Vagina (tissue), 2 donors: ENCODE results near the gene ACOT13.

Experiments
- POLR2AphosphoS5 ChIP-seq, 2 donors: sonication (generic); formaldehyde crosslinking; IDR thresholded peaks; one replicate each; pipeline ENCODE4 v1.9.0; 2017; ENCODE audit warnings: antibody characterized with exemption in 2 of 2, mild to moderate bottlenecking in 2 of 2, low read depth in 1 of 2; ENCODE audit not compliant: insufficient read depth in 1 of 2
- TF ChIP-seq, protein P1 (sequence below), 3 experiments: fragments of 450-650 bp in 2 of 3; fragments of 200-600 bp in 1 of 3; sonication (generic) in 1 of 3; IDR thresholded peaks; one replicate each; pipeline ENCODE4 v1.5.1; 2017 to 2019; ENCODE audit warnings: antibody characterized with exemption in 3 of 3, mild to moderate bottlenecking in 2 of 3, moderate library complexity in 2 of 3

- TF ChIP-seq, protein P1, sequence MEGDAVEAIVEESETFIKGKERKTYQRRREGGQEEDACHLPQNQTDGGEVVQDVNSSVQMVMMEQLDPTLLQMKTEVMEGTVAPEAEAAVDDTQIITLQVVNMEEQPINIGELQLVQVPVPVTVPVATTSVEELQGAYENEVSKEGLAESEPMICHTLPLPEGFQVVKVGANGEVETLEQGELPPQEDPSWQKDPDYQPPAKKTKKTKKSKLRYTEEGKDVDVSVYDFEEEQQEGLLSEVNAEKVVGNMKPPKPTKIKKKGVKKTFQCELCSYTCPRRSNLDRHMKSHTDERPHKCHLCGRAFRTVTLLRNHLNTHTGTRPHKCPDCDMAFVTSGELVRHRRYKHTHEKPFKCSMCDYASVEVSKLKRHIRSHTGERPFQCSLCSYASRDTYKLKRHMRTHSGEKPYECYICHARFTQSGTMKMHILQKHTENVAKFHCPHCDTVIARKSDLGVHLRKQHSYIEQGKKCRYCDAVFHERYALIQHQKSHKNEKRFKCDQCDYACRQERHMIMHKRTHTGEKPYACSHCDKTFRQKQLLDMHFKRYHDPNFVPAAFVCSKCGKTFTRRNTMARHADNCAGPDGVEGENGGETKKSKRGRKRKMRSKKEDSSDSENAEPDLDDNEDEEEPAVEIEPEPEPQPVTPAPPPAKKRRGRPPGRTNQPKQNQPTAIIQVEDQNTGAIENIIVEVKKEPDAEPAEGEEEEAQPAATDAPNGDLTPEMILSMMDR (IDR thresholded peaks at IDR 0.05) = no peak
- TF ChIP-seq POLR2AphosphoS5 (IDR thresholded peaks at IDR 0.05; ENCODE audit: insufficient read depth in 1 of 2, low read depth in 1 of 2) = no peak
Measured at GRCh38 chr6:24672620-24673182, 5.8 kb downstream of the ACOT13 start.
